Ishikawa (cell line): ENCODE measurements around the gene ALX3.

Experiments used
- CEBPB ChIP-seq: IDR thresholded peaks from 2 replicates; pipeline ENCODE4 v1.6.1; 2012
- CREB1 ChIP-seq: IDR thresholded peaks from 2 replicates; pipeline ENCODE4 v1.6.1; 2012; ENCODE audit warnings: low read depth
- EGR1 ChIP-seq: IDR thresholded peaks from 2 replicates; pipeline ENCODE4 v1.6.1; 2012
- EP300 ChIP-seq: IDR thresholded peaks from 2 replicates; pipeline ENCODE4 v1.6.1; 2012; ENCODE audit warnings: borderline replicate concordance
- FOXM1 ChIP-seq: IDR thresholded peaks from 2 replicates; pipeline ENCODE4 v1.6.1; 2012; ENCODE audit warnings: low read depth, borderline replicate concordance
- MAX ChIP-seq: IDR thresholded peaks from 2 replicates; pipeline ENCODE4 v1.6.1; 2012
- NFIC ChIP-seq: IDR thresholded peaks from 2 replicates; pipeline ENCODE4 v1.6.1; 2012
- RAD21 ChIP-seq: IDR thresholded peaks from 2 replicates; pipeline ENCODE4 v1.6.1; 2012; ENCODE audit warnings: low read depth
- REST ChIP-seq: IDR thresholded peaks from 2 replicates; pipeline ENCODE4 v1.6.1; 2012; ENCODE audit warnings: low read depth, mild to moderate bottlenecking
- TAF1 ChIP-seq: IDR thresholded peaks from 2 replicates; pipeline ENCODE4 v1.6.1; 2012; ENCODE audit warnings: low read depth, mild to moderate bottlenecking
- TCF12 ChIP-seq: IDR thresholded peaks from 2 replicates; pipeline ENCODE4 v1.6.1; 2012; ENCODE audit warnings: low read depth
- TEAD4 ChIP-seq: IDR thresholded peaks from 2 replicates; pipeline ENCODE4 v1.6.1; 2012
- USF1 ChIP-seq: IDR thresholded peaks from 2 replicates; pipeline ENCODE4 v1.6.1; 2012
- YY1 ChIP-seq: IDR thresholded peaks from 2 replicates; pipeline ENCODE4 v1.6.1; 2012; ENCODE audit warnings: low read depth
- ZBTB7A ChIP-seq: IDR thresholded peaks from 2 replicates; pipeline ENCODE4 v1.6.1; 2012; ENCODE audit warnings: low read depth

ALX3 gene

GRCh38 chr1:110085671-110086070 is 15.2 kb upstream of the ALX3 start:
- no peak for TF ChIP-seq MAX

GRCh38 chr1:110084227-110085078 is 14.0 kb upstream of the ALX3 start:
- TF ChIP-seq EGR1: no peak
- TF ChIP-seq TEAD4: no peak
- TF ChIP-seq EP300: no peak
- no peak for TF ChIP-seq USF1
- TF ChIP-seq ZBTB7A: no peak
- no peak for TF ChIP-seq FOXM1
- no peak for TF ChIP-seq YY1
- TF ChIP-seq MAX: no peak
- TF ChIP-seq CEBPB: no peak
- TF ChIP-seq TCF12: no peak
- no peak for TF ChIP-seq TAF1
- no peak for TF ChIP-seq NFIC

- TF ChIP-seq MAX: no peak
- TF ChIP-seq EGR1: no peak
- no peak for TF ChIP-seq ZBTB7A
- no peak for TF ChIP-seq YY1
- TF ChIP-seq CREB1: no peak
- TF ChIP-seq REST: no peak
- TF ChIP-seq NFIC: no peak
- TF ChIP-seq RAD21: no peak
- TF ChIP-seq FOXM1: no peak
- TF ChIP-seq TAF1: no peak
Observed at GRCh38 chr1:110083866-110084226, 13.4 kb upstream of the ALX3 start.

- TF ChIP-seq EGR1 (no peak), YY1 (no peak), TCF12 (no peak)
Observed at GRCh38 chr1:110083061-110083865, 12.8 kb upstream of the ALX3 start.

- no peak for TF ChIP-seq EGR1
- TF ChIP-seq YY1: no peak
- TF ChIP-seq FOXM1: no peak
- TF ChIP-seq TAF1: no peak
- no peak for TF ChIP-seq USF1
- TF ChIP-seq TCF12: no peak
- TF ChIP-seq NFIC: no peak
- no peak for TF ChIP-seq REST
Observed at GRCh38 chr1:110082477-110082876, 12.0 kb upstream of the ALX3 start.

- TF ChIP-seq ZBTB7A (no peak), EP300 (no peak), EGR1 (no peak), MAX (no peak), YY1 (no peak), NFIC (no peak), REST (no peak), CEBPB (no peak), CREB1 (no peak), RAD21 (no peak), FOXM1 (no peak), USF1 (no peak), TAF1 (no peak), TEAD4 (no peak), TCF12 (no peak)
Observed at GRCh38 chr1:110081061-110081460, 10.6 kb upstream of the ALX3 start.
